ENCODE measurements around the gene DNAH8. TPM values are rescaled to one million over a fixed set of nuclear protein-coding genes. Genes with fewer than 3 reads are reported as not detected.

Gene DNAH8
- total RNA-seq, 3 donors from 2014 or later (not counting 1 experiment from before 2014, with no cell fraction given), result 0.10 TPM; not detected in 2

- no peaks in the 10 kb centered on the region for H3K9me3 ChIP-seq (ENCODE audit: control insufficient read depth, insufficient read depth, low read length)
- H3K9me3 Mint-ChIP-seq, result no peaks in the 10 kb centered on the region
- H3K27ac Mint-ChIP-seq, result no peak overlapping the region
- no peaks in the 10 kb centered on the region for H3K27me3 ChIP-seq (ENCODE audit: control insufficient read depth, insufficient read depth, low read length)
- H3K36me3 ChIP-seq (ENCODE audit: control insufficient read depth, insufficient read depth, low read length), result no peaks in the 10 kb centered on the region
- ATAC-seq, result no peak
- H3K36me3 Mint-ChIP-seq, result no peaks in the 10 kb centered on the region
- no peaks in the 10 kb centered on the region for H3K4me1 Mint-ChIP-seq
- 96% methylated on average over 2 of the region's 2 CpGs for WGBS (ENCODE audit: insufficient coverage)
- no peak for TF ChIP-seq CTCF (IDR thresholded peaks at IDR 0.05)
- H3K4me1 ChIP-seq (ENCODE audit: control insufficient read depth, insufficient read depth, low read length), result no peaks in the 10 kb centered on the region
- no peak overlapping the region for H3K4me3 ChIP-seq (ENCODE audit: low read length)
- H3K27ac ChIP-seq (ENCODE audit: low read length), result no peak overlapping the region
- H3K4me3 Mint-ChIP-seq, result no peak overlapping the region
- H3K27me3 Mint-ChIP-seq (ENCODE audit: low read depth in 2 of 2), result peaks cover 24 to 69% of the 10 kb centered on the region in 2 donors
- no peak for DNase-seq
- intact Hi-C loops (cut with micrococcal nuclease), result no loop called here
These were observed 133.6 kb downstream of the DNAH8 start for GRCh38 chr6:38848760-38849159.

- H3K27ac ChIP-seq (ENCODE audit: low read length), result no peak overlapping the region
- Mint-ChIP-seq H3K4me1 (no peaks in the 10 kb centered on the region), H3K27ac (no peak overlapping the region), H3K9me3 (no peaks in the 10 kb centered on the region), H3K27me3 (ENCODE audit: low read depth in 2 of 2) (peaks cover 25 to 47% of the 10 kb centered on the region in 2 donors), H3K36me3 (no peaks in the 10 kb centered on the region), H3K4me3 (no peak overlapping the region)
- no peak for TF ChIP-seq CTCF (IDR thresholded peaks at IDR 0.05)
- intact Hi-C loops (cut with micrococcal nuclease), result no loop called here
- ATAC-seq, result no peak
- H3K4me3 ChIP-seq (ENCODE audit: low read length), result no peak overlapping the region
- DNase-seq, result no peak
- H3K27me3 ChIP-seq (ENCODE audit: control insufficient read depth, insufficient read depth, low read length), result no peaks in the 10 kb centered on the region
- H3K9me3 ChIP-seq (ENCODE audit: control insufficient read depth, insufficient read depth, low read length), result no peaks in the 10 kb centered on the region
- WGBS (ENCODE audit: insufficient coverage), result 93% methylated on average over 3 of the region's 3 CpGs
- no peaks in the 10 kb centered on the region for H3K4me1 ChIP-seq (ENCODE audit: control insufficient read depth, insufficient read depth, low read length)
- no peaks in the 10 kb centered on the region for H3K36me3 ChIP-seq (ENCODE audit: control insufficient read depth, insufficient read depth, low read length)
These were observed 137.1 kb downstream of the DNAH8 start for GRCh38 chr6:38852215-38852614.

GRCh38 chr6:38853236-38853635, 138.1 kb downstream of the DNAH8 start:
- Mint-ChIP-seq H3K9me3 (no peaks in the 10 kb centered on the region), H3K4me3 (no peak overlapping the region), H3K36me3 (no peaks in the 10 kb centered on the region), H3K27ac (no peak overlapping the region), H3K4me1 (no peaks in the 10 kb centered on the region), H3K27me3 (ENCODE audit: low read depth in 2 of 2) (peaks cover 19 to 37% of the 10 kb centered on the region in 2 donors)
- H3K4me3 ChIP-seq (ENCODE audit: low read length), result no peak overlapping the region
- no peaks in the 10 kb centered on the region for H3K9me3 ChIP-seq (ENCODE audit: control insufficient read depth, insufficient read depth, low read length)
- TF ChIP-seq CTCF (IDR thresholded peaks at IDR 0.05), result no peak
- ATAC-seq (no peak), DNase-seq (no peak)
- H3K36me3 ChIP-seq (ENCODE audit: control insufficient read depth, insufficient read depth, low read length), result no peaks in the 10 kb centered on the region
- WGBS (ENCODE audit: insufficient coverage), result no CpG with 5 or more reads among the region's 2 CpGs
- intact Hi-C loops (cut with micrococcal nuclease), result no loop called here
- H3K4me1 ChIP-seq (ENCODE audit: control insufficient read depth, insufficient read depth, low read length), result no peaks in the 10 kb centered on the region
- no peaks in the 10 kb centered on the region for H3K27me3 ChIP-seq (ENCODE audit: control insufficient read depth, insufficient read depth, low read length)
- no peak overlapping the region for H3K27ac ChIP-seq (ENCODE audit: low read length)

GRCh38 chr6:38856492-38856891, 141.4 kb downstream of the DNAH8 start:
- H3K4me3 ChIP-seq (ENCODE audit: low read length), result no peak overlapping the region
- H3K4me3 Mint-ChIP-seq, result no peak overlapping the region
- 86% methylated on average over 2 of the region's 2 CpGs for WGBS (ENCODE audit: insufficient coverage)
- peaks cover 13 to 18% of the 10 kb centered on the region in 2 donors for H3K27me3 Mint-ChIP-seq (ENCODE audit: low read depth in 2 of 2)
- no peaks in the 10 kb centered on the region for H3K36me3 Mint-ChIP-seq
- H3K27me3 ChIP-seq (ENCODE audit: control insufficient read depth, insufficient read depth, low read length), result no peaks in the 10 kb centered on the region
- TF ChIP-seq CTCF (IDR thresholded peaks at IDR 0.05), result no peak
- H3K9me3 ChIP-seq (ENCODE audit: control insufficient read depth, insufficient read depth, low read length), result no peaks in the 10 kb centered on the region
- no peaks in the 10 kb centered on the region for H3K36me3 ChIP-seq (ENCODE audit: control insufficient read depth, insufficient read depth, low read length)
- no peak overlapping the region for H3K27ac Mint-ChIP-seq
- no peak overlapping the region for H3K27ac ChIP-seq (ENCODE audit: low read length)
- ATAC-seq, result no peak
- no peak for DNase-seq
- H3K9me3 Mint-ChIP-seq, result no peaks in the 10 kb centered on the region
- no peaks in the 10 kb centered on the region for H3K4me1 Mint-ChIP-seq
- H3K4me1 ChIP-seq (ENCODE audit: control insufficient read depth, insufficient read depth, low read length), result no peaks in the 10 kb centered on the region
- intact Hi-C loops (cut with micrococcal nuclease), result no loop called here
